H1 (cell line): ENCODE measurements around the gene APOBEC3H. TPM values are rescaled to one million over a fixed set of nuclear protein-coding genes. Genes with fewer than 3 reads are reported as not detected.
A peak's percentile ranks its signal among the peaks of the same experiment; 100 is the strongest.

Source experiments
- ASH2L ChIP-seq: fragments of 200-600, 300-600 bp; sonication (generic); IDR thresholded peaks from one replicate; pipeline ENCODE4 v1.7.1; 2017; ENCODE audit warnings: low read length
- BRCA1 ChIP-seq: IDR thresholded peaks from 2 replicates; pipeline ENCODE4 v1.6.1; 2012; ENCODE audit warnings: low read depth, low read length, improper control_type of control experiment
- CHD1 ChIP-seq: IDR thresholded peaks from 2 replicates; pipeline ENCODE4 v1.6.1; 2012; ENCODE audit warnings: low read depth, low read length, improper control_type of control experiment
- EGR1 ChIP-seq: IDR thresholded peaks from 2 replicates; pipeline ENCODE4 v1.6.1; 2011; ENCODE audit warnings: low read depth, low read length, borderline replicate concordance
- JUN ChIP-seq: IDR thresholded peaks from 2 replicates; pipeline ENCODE4 v1.6.1; 2011; ENCODE audit warnings: low read depth, mild to moderate bottlenecking, improper control_type of control experiment, low read length
- KDM4A ChIP-seq: IDR thresholded peaks from one replicate; pipeline ENCODE4 v1.7.1; 2012; ENCODE audit warnings: low read depth, mild to moderate bottlenecking, moderate library complexity, low read length, inconsistent platforms; ENCODE audit not compliant: severe bottlenecking
- MAFK ChIP-seq: IDR thresholded peaks from 2 replicates; pipeline ENCODE4 v1.6.1; 2012; ENCODE audit warnings: low read depth, mild to moderate bottlenecking, improper control_type of control experiment, low read length
- PHF8 ChIP-seq: fragments of 200-600 bp; sonication (generic); conservative IDR thresholded peaks from 2 replicates; pipeline ENCODE4 v1.7.1; 2012; ENCODE audit warnings: low read depth, mild to moderate bottlenecking, inconsistent platforms, low read length, moderate library complexity
- RNF2 ChIP-seq: fragments of 200-900, 300-1000 bp; sonication (generic); IDR thresholded peaks from 2 replicates; pipeline ENCODE4 v1.7.1; 2016; ENCODE audit warnings: borderline replicate concordance, low read depth, mild to moderate bottlenecking, antibody characterized with exemption, low read length; ENCODE audit not compliant: poor library complexity, severe bottlenecking; ENCODE audit errors: missing control alignments
- SAP30 ChIP-seq: fragments of 300-600 bp; sonication (generic); IDR thresholded peaks from 2 replicates; pipeline ENCODE4 v1.7.1; 2012; ENCODE audit warnings: low read length, moderate library complexity, mild to moderate bottlenecking, inconsistent platforms; ENCODE audit not compliant: insufficient read depth, insufficient replicate concordance
- SP4 ChIP-seq: IDR thresholded peaks from 2 replicates; pipeline ENCODE4 v1.6.1; 2012; ENCODE audit warnings: low read length, inconsistent platforms
- SRF ChIP-seq: IDR thresholded peaks from 2 replicates; pipeline ENCODE4 v1.6.1; 2011; ENCODE audit warnings: mild to moderate bottlenecking, low read depth, low read length, moderate library complexity
- TAF1 ChIP-seq: IDR thresholded peaks from 2 replicates; pipeline ENCODE4 v1.6.1; 2011; ENCODE audit warnings: mild to moderate bottlenecking, low read depth, low read length
- polyA plus RNA-seq, 7 experiments: library from polyadenylated mRNA; depleted of rRNA in 3 of 7; stranded (reverse) in 5 of 7; unstranded in 2 of 7; fragments of >200 nt in 5 of 7; fragments of 200-250 nt in 2 of 7; gene quantifications; 1 replicate in 5 of 7; 2 replicates in 1 of 7; 4 replicates in 1 of 7; pipeline versions ENCODE4 v1.2.1 to v1.2.3, GENCODE V29; 2011 to 2013; ENCODE audit warnings: missing spikeins in 2 of 7, mixed read lengths in 2 of 7
- total RNA-seq: library from RNA; stranded (reverse); fragmentation: NEBNext Ultra II Directional; extraction: Animal tissue kit (Norgen Biotek cat#: 25700); gene quantifications from 2 replicates; pipeline ENCODE4 v1.2.1, GENCODE V29; 2021
- TF ChIP-seq, protein P1 (sequence below): IDR thresholded peaks from 2 replicates; pipeline ENCODE4 v1.6.1; 2012; ENCODE audit warnings: inconsistent platforms
- TF ChIP-seq, protein P2 (sequence below): IDR thresholded peaks from 2 replicates; pipeline ENCODE4 v1.6.1; 2011; ENCODE audit warnings: low read depth, mild to moderate bottlenecking, low read length; ENCODE audit not compliant: insufficient read depth
- TF ChIP-seq, protein P3 (sequence below): IDR thresholded peaks from 2 replicates; pipeline ENCODE4 v1.6.1; 2012; ENCODE audit warnings: inconsistent platforms

APOBEC3H gene
- total and polyA plus RNA-seq, 2 of the 8 experiments (the other 6 are each of a cell fraction or from before 2014, with no cell fraction given): 0.47 to 0.56 TPM

- TF ChIP-seq, protein P1, sequence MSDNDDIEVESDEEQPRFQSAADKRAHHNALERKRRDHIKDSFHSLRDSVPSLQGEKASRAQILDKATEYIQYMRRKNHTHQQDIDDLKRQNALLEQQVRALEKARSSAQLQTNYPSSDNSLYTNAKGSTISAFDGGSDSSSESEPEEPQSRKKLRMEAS: peak; percentile 51; the same call in 1 of the 2 replicates
- TF ChIP-seq SAP30: no peak
- TF ChIP-seq JUN: no peak
- TF ChIP-seq ASH2L: peak; percentile 72
- TF ChIP-seq RNF2: no peak
- no peak for TF ChIP-seq MAFK
- TF ChIP-seq, protein P2, sequence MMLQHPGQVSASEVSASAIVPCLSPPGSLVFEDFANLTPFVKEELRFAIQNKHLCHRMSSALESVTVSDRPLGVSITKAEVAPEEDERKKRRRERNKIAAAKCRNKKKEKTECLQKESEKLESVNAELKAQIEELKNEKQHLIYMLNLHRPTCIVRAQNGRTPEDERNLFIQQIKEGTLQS: no peak
- TF ChIP-seq KDM4A: peak; percentile 50
- no peak for TF ChIP-seq BRCA1
- peak; percentile 54 for TF ChIP-seq PHF8
- TF ChIP-seq EGR1: peak; percentile 72; the same call in 1 of the 2 replicates
- TF ChIP-seq, protein P3, sequence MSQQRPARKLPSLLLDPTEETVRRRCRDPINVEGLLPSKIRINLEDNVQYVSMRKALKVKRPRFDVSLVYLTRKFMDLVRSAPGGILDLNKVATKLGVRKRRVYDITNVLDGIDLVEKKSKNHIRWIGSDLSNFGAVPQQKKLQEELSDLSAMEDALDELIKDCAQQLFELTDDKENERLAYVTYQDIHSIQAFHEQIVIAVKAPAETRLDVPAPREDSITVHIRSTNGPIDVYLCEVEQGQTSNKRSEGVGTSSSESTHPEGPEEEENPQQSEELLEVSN: peak; percentile 73
- TF ChIP-seq CHD1: no peak
- TF ChIP-seq SRF: no peak
- TF ChIP-seq TAF1: peak; percentile 29; the same call in 1 of the 2 replicates
- 0 out of 2 replicates have a peak, but pooled peaks have one; percentile 38 for TF ChIP-seq SP4
These were observed 55.6 kb downstream of the APOBEC3H start, which contains the start of gene CBX7 (continued) for GRCh38 chr22:39152511-39153219.
